ENCODE measurements around the gene POMP. TPM values are rescaled to one million over a fixed set of nuclear protein-coding genes. Genes with fewer than 3 reads are reported as not detected.
A peak's percentile ranks its signal among the peaks of the same experiment; 100 is the strongest.

The POMP gene
- polyA plus RNA-seq, result 100 to 1,000 TPM; 136 to 152 (median 138) TPM

DNA sequence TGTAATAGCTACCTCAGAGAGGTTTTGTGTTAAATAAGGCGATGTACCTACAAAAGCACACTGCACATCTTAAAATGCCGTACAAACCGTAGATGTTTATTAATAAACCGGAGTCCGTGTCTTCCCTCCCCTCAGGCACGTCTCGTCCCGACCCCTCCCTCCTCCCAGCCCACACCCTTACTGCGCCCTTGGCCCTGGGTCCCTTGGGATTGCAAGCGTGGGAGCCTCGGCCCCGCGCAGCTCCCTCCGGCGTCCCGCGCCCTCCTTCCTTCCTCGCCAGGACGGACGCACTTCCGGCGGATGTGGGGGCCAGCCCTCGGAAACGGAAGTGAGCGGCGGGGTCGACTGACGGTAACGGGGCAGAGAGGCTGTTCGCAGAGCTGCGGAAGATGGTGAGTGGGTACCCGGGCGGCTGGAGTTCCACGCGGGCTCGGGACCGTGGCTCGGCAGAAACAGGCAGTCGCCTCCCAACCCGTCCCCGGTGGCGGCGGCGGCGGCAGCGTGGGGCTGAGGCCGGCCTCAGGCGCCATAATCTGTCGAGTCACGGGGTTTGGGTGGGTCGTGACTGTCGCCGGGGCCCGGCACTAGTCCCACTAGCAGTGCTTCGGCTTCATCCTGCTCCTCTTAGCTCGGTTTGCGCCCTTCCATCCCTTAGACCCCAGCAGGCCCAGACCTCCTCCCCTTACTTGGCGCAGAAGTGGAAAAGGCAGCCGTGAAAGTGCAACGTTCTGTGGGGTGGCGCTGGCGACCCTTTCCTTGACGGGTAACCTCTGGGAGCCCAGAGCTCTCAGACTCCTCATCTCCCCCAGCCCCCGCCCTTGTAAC is at the start of gene POMP:
Gene POMP (plus strand): TSS at position 335 of the 825 bp plus-strand sequence. CDS start 55 bp downstream, at position 390.
- peaks cover 54 to 62% of the 10 kb centered on the region in 2 donors for H3K4me1 Mint-ChIP-seq
- H3K9me3 Mint-ChIP-seq, result no peaks in the 10 kb centered on the region
- peak within 1 kb of the TSS; percentile 97 to 100 (median 97) for H3K4me3 Mint-ChIP-seq
- peaks cover 6 to 16% (median 14%) of the 10 kb centered on the region in 3 donors for H3K27me3 Mint-ChIP-seq (ENCODE audit: low read depth in 3 of 3)
- peaks cover 0 to 7% (median 3%) of the 10 kb centered on the region in 3 donors for H3K36me3 Mint-ChIP-seq
- peak within 1 kb of the TSS; percentile 98 to 100 (median 98) for H3K27ac Mint-ChIP-seq
- DNase-seq, result peak; percentile 90 to 91 (median 91)

DNA sequence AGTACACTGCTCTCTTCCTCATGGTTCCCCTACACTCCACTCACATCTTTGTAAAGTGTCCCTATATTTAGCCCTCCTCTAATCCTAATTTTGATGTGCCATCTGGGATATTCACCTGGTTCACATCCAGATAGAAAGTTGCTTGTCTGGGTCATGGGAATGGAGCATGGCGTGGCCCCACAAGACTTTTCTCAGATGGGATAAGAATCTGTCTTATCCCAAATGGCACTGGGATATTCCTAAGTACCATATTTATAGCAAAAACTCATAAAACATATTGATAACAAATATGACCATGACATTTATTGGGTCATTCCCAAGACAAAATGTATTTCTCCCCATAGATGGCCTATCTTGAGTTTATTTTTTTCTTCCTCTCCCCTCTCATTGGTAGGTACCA is 49.5 kb upstream of the POMP start:
- Mint-ChIP-seq H3K27me3 (ENCODE audit: low read depth in 3 of 3) (peaks cover 2 to 4% (median 2%) of the 10 kb centered on the region in 3 donors), H3K36me3 (no peaks in the 10 kb centered on the region), H3K4me3 (no peak overlapping the region), H3K27ac (peak overlapping the region in 1 of 6 donors; percentile 10), H3K9me3 (no peaks in the 10 kb centered on the region), H3K4me1 (peaks cover 20 to 23% of the 10 kb centered on the region in 2 donors)
- DNase-seq, result no peak

DNA sequence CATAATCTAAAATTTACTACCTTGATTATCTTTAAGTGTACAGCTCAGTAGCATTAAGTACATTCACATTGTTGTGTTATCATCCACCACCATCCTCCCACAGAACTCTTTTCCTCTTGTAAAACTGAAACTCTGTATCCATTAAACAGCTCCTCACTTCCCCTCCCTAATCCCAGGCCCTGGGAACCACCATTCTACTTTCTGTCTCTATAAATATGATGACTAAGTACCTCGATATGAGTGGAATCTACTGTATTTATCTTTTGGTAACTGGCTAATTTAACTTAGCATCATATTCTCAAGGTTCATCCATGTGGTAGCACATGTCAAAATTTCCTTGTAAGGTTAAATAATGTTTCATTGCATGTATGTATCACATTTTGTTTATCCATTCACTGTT is 49.0 kb upstream of the POMP start:
- no peak overlapping the region for H3K4me3 Mint-ChIP-seq
- DNase-seq, result no peak
- no peak overlapping the region for H3K27ac Mint-ChIP-seq
- peaks cover 20 to 23% of the 10 kb centered on the region in 2 donors for H3K4me1 Mint-ChIP-seq
- H3K36me3 Mint-ChIP-seq, result no peaks in the 10 kb centered on the region
- H3K9me3 Mint-ChIP-seq, result no peaks in the 10 kb centered on the region
- H3K27me3 Mint-ChIP-seq (ENCODE audit: low read depth in 3 of 3), result peaks cover 2% of the 10 kb centered on the region in 3 donors

DNA sequence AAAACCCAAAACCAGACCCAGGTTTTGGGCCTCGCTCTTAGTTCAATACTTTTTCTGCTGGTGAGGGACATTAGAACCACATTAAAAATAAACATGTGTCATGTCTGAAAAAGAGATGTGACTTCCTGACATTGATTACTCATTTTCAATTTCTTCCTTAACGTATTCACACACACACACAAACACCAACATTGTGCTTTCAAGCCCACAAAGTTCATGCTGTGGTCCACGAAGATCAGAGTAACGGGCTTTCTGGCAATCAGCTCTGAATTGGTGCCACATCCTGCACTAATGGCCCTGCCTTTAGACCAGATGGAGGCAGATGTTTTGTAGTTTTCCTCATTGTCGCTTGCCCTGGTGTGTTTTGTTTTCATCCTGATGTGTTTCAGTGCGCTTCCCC is 47.9 kb upstream of the POMP start:
- Mint-ChIP-seq H3K4me3 (peak overlapping the region in 2 of 5 donors; percentile 34 to 44), H3K9me3 (no peaks in the 10 kb centered on the region), H3K4me1 (peaks cover 20 to 23% of the 10 kb centered on the region in 2 donors), H3K27me3 (ENCODE audit: low read depth in 3 of 3) (peaks cover 2% of the 10 kb centered on the region in 3 donors), H3K36me3 (no peaks in the 10 kb centered on the region), H3K27ac (peak overlapping the region in 3 of 6 donors; percentile 5 to 60 (median 29))
- peak in 1 of 3 donors; percentile 12 for DNase-seq

GRCh38 chr13:28611654-28612131 is 47.2 kb upstream of the POMP start:
- peaks cover 0 to 2% (median 2%) of the 10 kb centered on the region in 3 donors for H3K27me3 Mint-ChIP-seq (ENCODE audit: low read depth in 3 of 3)
- H3K4me3 Mint-ChIP-seq, result peak overlapping the region in 3 of 5 donors; percentile 15 to 44 (median 34)
- peaks cover 0 to 2% (median 0%) of the 10 kb centered on the region in 3 donors for H3K36me3 Mint-ChIP-seq
- H3K4me1 Mint-ChIP-seq, result peaks cover 20 to 23% of the 10 kb centered on the region in 2 donors
- peak; percentile 12 to 32 (median 15) for DNase-seq
- no peaks in the 10 kb centered on the region for H3K9me3 Mint-ChIP-seq
- peak overlapping the region in 3 of 6 donors; percentile 25 to 60 (median 29) for H3K27ac Mint-ChIP-seq

DNA sequence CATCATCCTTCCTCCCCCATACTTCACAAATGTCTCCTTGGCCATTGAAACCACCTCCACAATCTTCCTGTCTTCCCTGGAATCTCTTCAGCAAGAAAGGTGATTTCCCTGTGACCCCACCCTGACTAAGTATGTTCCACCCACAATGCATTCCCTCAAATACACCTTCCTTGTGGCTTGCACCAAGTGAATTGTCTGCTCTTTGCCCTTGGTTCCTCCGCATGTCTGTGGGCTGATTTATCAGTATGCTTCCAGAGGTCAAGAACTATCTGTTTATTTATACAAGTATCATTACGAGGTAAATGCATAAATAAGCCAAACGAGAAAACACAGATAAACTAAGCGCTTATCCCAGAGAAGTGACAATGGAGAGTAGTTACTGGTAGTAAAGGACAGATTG is 45.4 kb upstream of the POMP start:
- H3K36me3 Mint-ChIP-seq, result peaks cover 0 to 4% (median 0%) of the 10 kb centered on the region in 3 donors
- H3K4me1 Mint-ChIP-seq, result peaks cover 20 to 23% of the 10 kb centered on the region in 2 donors
- H3K27ac Mint-ChIP-seq, result no peak overlapping the region
- H3K9me3 Mint-ChIP-seq, result no peaks in the 10 kb centered on the region
- no peak for DNase-seq
- H3K27me3 Mint-ChIP-seq (ENCODE audit: low read depth in 3 of 3), result peaks cover 0 to 2% (median 2%) of the 10 kb centered on the region in 3 donors
- H3K4me3 Mint-ChIP-seq, result no peak overlapping the region

- DNase-seq, result no peak
- H3K4me1 Mint-ChIP-seq, result peaks cover 14 to 15% of the 10 kb centered on the region in 2 donors
- H3K27ac Mint-ChIP-seq, result no peak overlapping the region
- H3K36me3 Mint-ChIP-seq, result peaks cover 0 to 4% (median 0%) of the 10 kb centered on the region in 3 donors
- H3K4me3 Mint-ChIP-seq, result no peak overlapping the region
- H3K27me3 Mint-ChIP-seq (ENCODE audit: low read depth in 3 of 3), result peaks cover 0 to 2% (median 0%) of the 10 kb centered on the region in 3 donors
- no peaks in the 10 kb centered on the region for H3K9me3 Mint-ChIP-seq
Measured at GRCh38 chr13:28615916-28616446, 42.9 kb upstream of the POMP start.

- Mint-ChIP-seq H3K4me1 (no peaks in the 10 kb centered on the region), H3K27me3 (ENCODE audit: low read depth in 3 of 3) (peaks cover 0 to 2% (median 0%) of the 10 kb centered on the region in 3 donors)
- DNase-seq, result no peak
Measured at GRCh38 chr13:28618230-28618994, 40.5 kb upstream of the POMP start.

DNA sequence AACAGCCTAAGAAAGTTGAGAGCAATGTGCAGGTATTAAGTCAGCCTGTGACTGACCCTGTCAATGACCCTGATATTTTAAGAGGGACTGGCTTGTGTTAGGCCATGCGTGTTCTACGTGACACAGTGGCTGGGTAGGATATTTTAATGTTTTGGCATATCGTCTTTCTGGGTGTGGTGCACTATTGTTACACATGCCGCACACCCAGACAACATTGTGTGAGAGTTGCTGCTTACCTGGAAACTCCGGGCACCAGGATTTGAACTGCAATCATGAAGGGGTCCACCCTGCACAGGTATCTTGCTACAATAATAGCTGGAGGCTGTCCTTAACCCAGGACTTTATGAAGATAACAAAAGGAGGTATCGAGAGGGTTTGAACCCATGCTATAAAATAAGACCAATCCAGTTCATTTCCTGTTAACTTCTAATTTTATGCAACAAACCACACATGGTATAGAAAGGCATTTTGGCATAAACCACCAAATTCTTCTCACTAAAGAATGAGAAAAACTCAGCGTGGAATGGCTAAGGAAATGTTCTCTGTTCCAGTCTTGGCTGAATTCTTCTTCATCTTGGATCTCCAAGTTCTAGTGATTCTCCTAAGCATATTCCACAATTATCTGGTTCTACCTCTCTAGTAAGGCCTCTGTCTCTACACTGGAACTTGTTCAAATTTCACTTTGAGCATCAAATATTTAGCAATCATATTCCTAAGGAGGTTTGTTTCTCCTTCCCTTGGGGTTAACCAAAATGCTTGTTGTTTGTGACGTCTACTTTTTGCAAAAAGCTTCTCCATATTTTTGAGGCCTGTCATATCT is 38.7 kb upstream of the POMP start:
- H3K36me3 Mint-ChIP-seq, result peaks cover 0 to 4% (median 0%) of the 10 kb centered on the region in 3 donors
- no peak for DNase-seq
- H3K27ac Mint-ChIP-seq, result no peak overlapping the region
- no peak overlapping the region for H3K4me3 Mint-ChIP-seq
- peaks cover 3 to 6% of the 10 kb centered on the region in 2 donors for H3K4me1 Mint-ChIP-seq
- peaks cover 0 to 2% (median 0%) of the 10 kb centered on the region in 3 donors for H3K27me3 Mint-ChIP-seq (ENCODE audit: low read depth in 3 of 3)
- H3K9me3 Mint-ChIP-seq, result peaks cover 0 to 1% (median 0%) of the 10 kb centered on the region in 6 donors

More at GRCh38 chr13:28618230-28618994, 40.5 kb upstream of the POMP start:
- Mint-ChIP-seq H3K9me3 (peaks cover 0 to 1% (median 0%) of the 10 kb centered on the region in 6 donors), H3K36me3 (peaks cover 0 to 4% (median 0%) of the 10 kb centered on the region in 3 donors), H3K4me3 (no peak overlapping the region), H3K27ac (no peak overlapping the region)

GRCh38 chr13:28621449-28621848 is 37.5 kb upstream of the POMP start:
- H3K9me3 Mint-ChIP-seq, result peaks cover 0 to 1% (median 0%) of the 10 kb centered on the region in 6 donors
- peaks cover 3 to 6% of the 10 kb centered on the region in 2 donors for H3K4me1 Mint-ChIP-seq
- H3K4me3 Mint-ChIP-seq, result no peak overlapping the region
- H3K27ac Mint-ChIP-seq, result no peak overlapping the region
- H3K27me3 Mint-ChIP-seq (ENCODE audit: low read depth in 3 of 3), result peaks cover 0 to 2% (median 0%) of the 10 kb centered on the region in 3 donors
- DNase-seq, result no peak
- H3K36me3 Mint-ChIP-seq, result peaks cover 0 to 4% (median 0%) of the 10 kb centered on the region in 3 donors

- peaks cover 3 to 6% of the 10 kb centered on the region in 2 donors for H3K4me1 Mint-ChIP-seq
- H3K36me3 Mint-ChIP-seq, result no peaks in the 10 kb centered on the region
- peaks cover 0 to 2% (median 1%) of the 10 kb centered on the region in 3 donors for H3K27me3 Mint-ChIP-seq (ENCODE audit: low read depth in 3 of 3)
- no peak overlapping the region for H3K27ac Mint-ChIP-seq
- DNase-seq, result no peak
- H3K4me3 Mint-ChIP-seq, result no peak overlapping the region
- H3K9me3 Mint-ChIP-seq, result peaks cover 0 to 1% (median 0%) of the 10 kb centered on the region in 6 donors
Measured at GRCh38 chr13:28622286-28622685, 36.6 kb upstream of the POMP start.

- Mint-ChIP-seq H3K4me3 (no peak overlapping the region), H3K9me3 (peaks cover 0 to 1% (median 0%) of the 10 kb centered on the region in 6 donors), H3K4me1 (peaks cover 3 to 6% of the 10 kb centered on the region in 2 donors), H3K27me3 (ENCODE audit: low read depth in 3 of 3) (peaks cover 0 to 2% (median 2%) of the 10 kb centered on the region in 3 donors), H3K27ac (peak overlapping the region in 1 of 6 donors; percentile 46), H3K36me3 (no peaks in the 10 kb centered on the region)
- no peak for DNase-seq
Measured at GRCh38 chr13:28623782-28624706, 34.9 kb upstream of the POMP start.
